ENCODE results near the gene PTPN13.

Gene PTPN13

GRCh38 chr4:86759298-86759697, 165.2 kb downstream of the PTPN13 start (continued):
- no peak for TF ChIP-seq ZNF692 (tag by site-specific recombination; IDR thresholded peaks at IDR 0.05)

DNA sequence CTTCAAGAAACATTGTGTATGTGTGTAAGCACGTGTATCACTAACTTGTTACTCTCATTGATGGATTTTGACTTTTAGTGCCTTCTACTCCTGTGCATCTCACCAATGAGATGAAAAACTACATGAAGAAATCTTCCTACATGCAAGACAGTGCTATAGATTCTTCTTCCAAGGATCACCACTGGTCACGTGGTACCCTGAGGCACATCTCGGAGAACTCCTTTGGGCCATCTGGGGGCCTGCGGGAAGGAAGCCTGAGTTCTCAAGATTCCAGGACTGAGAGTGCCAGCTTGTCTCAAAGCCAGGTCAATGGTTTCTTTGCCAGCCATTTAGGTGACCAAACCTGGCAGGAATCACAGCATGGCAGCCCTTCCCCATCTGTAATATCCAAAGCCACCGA, 168.5 kb downstream of the PTPN13 start:
- Histone ChIP-seq H3K27ac (ENCODE audit: extremely low read depth, low read depth, low read length) (no peak overlapping the region), H3K4me1 (ENCODE audit: control insufficient read depth, insufficient read depth, low read length) (no peaks in the 10 kb centered on the region), H3K4me3 (ENCODE audit: low read depth, low read length) (no peak overlapping the region), H3K36me3 (ENCODE audit: control insufficient read depth in 2 of 2, insufficient read depth in 1 of 2, low read length in 2 of 2) (peaks cover 21 to 59% of the 10 kb centered on the region in 2 experiments), H3K9me3 (ENCODE audit: control insufficient read depth, insufficient read depth, low read depth, low read length) (no peaks in the 10 kb centered on the region)
- no peak for TF ChIP-seq ZNF792 (tag by site-specific recombination; IDR thresholded peaks at IDR 0.05)
- ChIA-PET POLR2A (no interaction called here), CTCF (no interaction called here)

GRCh38 chr4:86769794-86770193, 175.7 kb downstream of the PTPN13 start:
- Histone ChIP-seq H3K4me3 (ENCODE audit: low read depth, low read length) (no peak overlapping the region), H3K36me3 (ENCODE audit: control insufficient read depth in 2 of 2, insufficient read depth in 1 of 2, low read length in 2 of 2) (peaks cover 23 to 64% of the 10 kb centered on the region in 2 experiments), H3K27ac (ENCODE audit: extremely low read depth, low read depth, low read length) (no peak overlapping the region), H3K4me1 (ENCODE audit: control insufficient read depth, insufficient read depth, low read length) (no peaks in the 10 kb centered on the region), H3K9me3 (ENCODE audit: control insufficient read depth, insufficient read depth, low read depth, low read length) (no peaks in the 10 kb centered on the region)
- TF ChIP-seq SETDB1 (IDR thresholded peaks at IDR 0.05; ENCODE audit: insufficient read length, low read length) (no peak), ZIC2 (tag by site-specific recombination; IDR thresholded peaks at IDR 0.05) (peak; percentile 77)
- ChIA-PET CTCF (no interaction called here), POLR2A (no interaction called here)

DNA sequence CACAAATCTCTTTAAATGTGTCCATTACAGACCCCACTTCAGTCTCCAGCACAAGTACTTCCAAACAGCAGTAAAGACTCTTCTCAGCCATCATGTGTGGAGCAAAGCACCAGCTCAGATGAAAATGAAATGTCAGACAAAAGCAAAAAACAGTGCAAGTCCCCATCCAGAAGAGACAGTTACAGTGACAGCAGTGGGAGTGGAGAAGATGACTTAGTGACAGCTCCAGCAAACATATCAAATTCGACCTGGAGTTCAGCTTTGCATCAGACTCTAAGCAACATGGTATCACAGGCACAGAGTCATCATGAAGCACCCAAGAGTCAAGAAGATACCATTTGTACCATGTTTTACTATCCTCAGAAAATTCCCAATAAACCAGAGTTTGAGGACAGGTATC, 177.0 kb downstream of the PTPN13 start:
- H3K27ac ChIP-seq (ENCODE audit: extremely low read depth, low read depth, low read length): no peak overlapping the region
- H3K9me3 ChIP-seq (ENCODE audit: control insufficient read depth, insufficient read depth, low read depth, low read length): no peaks in the 10 kb centered on the region
- no peaks in the 10 kb centered on the region for H3K4me1 ChIP-seq (ENCODE audit: control insufficient read depth, insufficient read depth, low read length)
- peaks cover 19 to 68% of the 10 kb centered on the region in 2 experiments for H3K36me3 ChIP-seq (ENCODE audit: control insufficient read depth in 2 of 2, insufficient read depth in 1 of 2, low read length in 2 of 2)
- H3K4me3 ChIP-seq (ENCODE audit: low read depth, low read length): no peak overlapping the region
- ChIA-PET POLR2A (no interaction called here), CTCF (no interaction called here)
- TF ChIP-seq ZNF610 (tag by site-specific recombination; IDR thresholded peaks at IDR 0.05; ENCODE audit: borderline replicate concordance) (no peak), CTCF (tag by site-specific recombination; IDR thresholded peaks at IDR 0.05) (no peak), ZNF558 (tag by site-specific recombination; IDR thresholded peaks at IDR 0.05) (no peak), WT1 (tag by site-specific recombination; IDR thresholded peaks at IDR 0.05) (no peak), ZNF701 (tag by site-specific recombination; IDR thresholded peaks at IDR 0.05) (no peak), ZNF776 (tag by site-specific recombination; IDR thresholded peaks at IDR 0.05; ENCODE audit: borderline replicate concordance) (no peak), ZNF112 (tag by site-specific recombination; IDR thresholded peaks at IDR 0.05) (no peak), ZFP69B (tag by site-specific recombination; IDR thresholded peaks at IDR 0.05) (no peak), ZNF121 (tag by site-specific recombination; IDR thresholded peaks at IDR 0.05) (no peak), GLIS2 (tag by site-specific recombination; IDR thresholded peaks at IDR 0.05) (no peak), ZNF645 (tag by site-specific recombination; IDR thresholded peaks at IDR 0.05) (no peak), ZNF626 (tag by site-specific recombination; IDR thresholded peaks at IDR 0.05) (no peak), ZFP3 (tag by site-specific recombination; IDR thresholded peaks at IDR 0.05; ENCODE audit: low read depth) (no peak), ZNF623 (tag by site-specific recombination; IDR thresholded peaks at IDR 0.05) (no peak), ZNF792 (tag by site-specific recombination; IDR thresholded peaks at IDR 0.05) (no peak)
- TF ChIP-seq, protein P1, sequence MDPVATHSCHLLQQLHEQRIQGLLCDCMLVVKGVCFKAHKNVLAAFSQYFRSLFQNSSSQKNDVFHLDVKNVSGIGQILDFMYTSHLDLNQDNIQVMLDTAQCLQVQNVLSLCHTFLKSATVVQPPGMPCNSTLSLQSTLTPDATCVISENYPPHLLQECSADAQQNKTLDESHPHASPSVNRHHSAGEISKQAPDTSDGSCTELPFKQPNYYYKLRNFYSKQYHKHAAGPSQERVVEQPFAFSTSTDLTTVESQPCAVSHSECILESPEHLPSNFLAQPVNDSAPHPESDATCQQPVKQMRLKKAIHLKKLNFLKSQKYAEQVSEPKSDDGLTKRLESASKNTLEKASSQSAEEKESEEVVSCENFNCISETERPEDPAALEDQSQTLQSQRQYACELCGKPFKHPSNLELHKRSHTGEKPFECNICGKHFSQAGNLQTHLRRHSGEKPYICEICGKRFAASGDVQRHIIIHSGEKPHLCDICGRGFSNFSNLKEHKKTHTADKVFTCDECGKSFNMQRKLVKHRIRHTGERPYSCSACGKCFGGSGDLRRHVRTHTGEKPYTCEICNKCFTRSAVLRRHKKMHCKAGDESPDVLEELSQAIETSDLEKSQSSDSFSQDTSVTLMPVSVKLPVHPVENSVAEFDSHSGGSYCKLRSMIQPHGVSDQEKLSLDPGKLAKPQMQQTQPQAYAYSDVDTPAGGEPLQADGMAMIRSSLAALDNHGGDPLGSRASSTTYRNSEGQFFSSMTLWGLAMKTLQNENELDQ (tag by site-specific recombination; IDR thresholded peaks at IDR 0.05; ENCODE audit: low read depth): no peak
